GM18951 (cell line): ENCODE data around the gene SKI.

ENCODE experiments used
- POLR2A ChIP-seq: IDR thresholded peaks from 4 replicates; pipeline ENCODE4 v1.6.1; 2011; ENCODE audit warnings: mild to moderate bottlenecking; ENCODE audit not compliant: insufficient read length, insufficient read depth; ENCODE audit errors: extremely low read depth
- in situ Hi-C: fragments of 300-500 bp; cut with MboI; formaldehyde crosslinking; loops from one replicate; pipeline ENCODE4 v1.12.0; 2022; ENCODE audit warnings: low sequenced_read_pairs, mixed read lengths, inconsistent platforms; ENCODE audit not compliant: unreplicated experiment

The SKI gene

DNA sequence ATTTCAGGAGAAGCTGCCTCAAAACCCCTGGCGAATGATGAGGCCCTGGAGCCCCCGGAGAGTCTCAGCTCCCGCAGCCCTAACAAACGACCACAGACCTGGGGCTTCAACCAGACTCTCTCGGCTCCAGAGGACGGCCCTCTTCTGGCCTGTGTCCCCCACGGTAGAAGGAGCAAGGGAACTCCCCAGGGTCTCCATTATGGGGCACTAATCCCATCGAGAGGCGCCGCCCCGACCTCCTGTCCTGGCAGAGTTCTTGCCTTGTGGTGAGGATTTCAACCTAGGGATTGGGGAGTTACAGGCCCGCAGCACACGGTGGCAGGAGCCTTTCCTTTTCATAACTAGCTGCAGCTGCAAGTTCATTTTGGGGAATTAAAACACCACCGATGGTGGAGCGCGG, 39.8 kb upstream of the SKI start:
- in situ Hi-C loops, result loop anchor here (5.0 to 25.0 kb wide), 3 partner anchors 209 to 599 kb away; partner anchors contain the start of gene TNFRSF14
- no peak for TF ChIP-seq POLR2A

DNA sequence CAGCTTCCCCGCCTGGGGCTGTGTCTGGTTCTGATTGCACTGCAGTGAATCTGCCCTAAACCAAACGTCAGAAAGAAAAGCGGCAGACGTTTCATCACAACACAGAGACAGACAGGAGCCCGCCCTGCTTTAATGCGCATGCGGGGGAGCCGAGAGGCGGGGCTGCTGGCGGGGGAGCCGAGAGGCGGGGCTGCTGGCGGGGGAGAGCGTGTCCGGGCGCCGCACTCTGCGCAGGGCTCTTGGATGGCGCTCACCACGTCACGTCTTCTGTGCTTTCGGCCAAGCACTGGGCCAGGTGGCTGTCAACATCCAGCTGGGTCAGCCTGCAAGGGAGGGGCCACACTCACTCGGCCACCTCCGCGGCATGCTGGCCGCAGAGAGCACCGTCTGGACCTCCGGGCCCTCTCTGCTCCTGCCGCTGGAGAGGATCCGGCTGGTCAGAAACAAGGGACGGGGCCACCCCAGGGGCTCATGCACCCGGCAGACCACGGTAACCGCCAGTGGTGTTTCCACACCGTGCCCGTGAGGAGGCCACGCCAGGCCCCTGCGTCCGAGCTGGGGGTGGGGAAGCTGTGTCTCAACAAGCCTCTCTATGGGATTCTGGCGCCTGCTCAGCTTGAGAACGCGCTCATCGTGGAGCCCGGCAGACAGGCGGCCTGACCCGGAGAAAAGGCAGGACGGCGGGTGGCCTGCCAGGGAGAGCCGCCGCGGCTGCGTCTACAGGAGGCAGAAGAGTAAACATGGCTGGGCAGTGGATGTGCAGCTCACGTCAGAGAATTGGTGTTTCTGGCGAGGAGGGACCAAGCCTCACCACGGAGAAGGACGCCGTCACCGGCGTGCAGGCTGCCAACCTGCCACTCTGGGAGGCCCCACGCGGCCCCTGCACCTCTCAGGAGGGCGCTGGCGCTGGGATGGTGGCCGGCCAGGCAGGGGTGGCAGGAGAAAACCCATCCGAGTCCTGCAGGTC, 38.4 kb upstream of the SKI start:
- TF ChIP-seq POLR2A, result peak; percentile 31
- in situ Hi-C loops, result loop anchor here (5.0 to 25.0 kb wide), 3 partner anchors 208 to 598 kb away; partner anchors contain the start of gene TNFRSF14

DNA sequence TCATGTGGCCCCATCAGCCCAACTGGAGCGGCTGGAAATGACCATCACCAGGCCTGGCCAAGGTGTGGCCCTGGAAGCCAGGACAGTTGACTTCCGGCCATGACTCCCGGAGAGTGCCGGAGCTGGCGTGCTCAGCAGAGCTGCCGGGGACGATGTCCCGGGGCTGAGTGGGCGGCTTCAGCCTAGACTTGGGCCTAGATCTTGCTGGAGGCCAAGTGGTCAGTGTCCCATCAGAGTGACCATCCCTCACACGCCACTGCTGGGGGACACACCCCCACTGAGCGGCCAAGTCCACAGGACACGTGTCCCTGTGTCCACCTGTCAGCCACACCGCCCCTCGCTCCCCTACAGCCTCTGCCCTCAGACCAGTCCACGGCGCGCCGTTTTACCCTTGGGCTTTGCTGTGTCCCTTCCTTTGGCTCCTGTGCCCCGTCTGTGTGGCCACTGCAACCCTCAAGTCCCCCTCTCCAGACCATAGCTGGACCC, 37.6 kb upstream of the SKI start:
- no peak for TF ChIP-seq POLR2A
- in situ Hi-C loops, result loop anchor here (25.0 kb wide), 2 partner anchors 372 to 597 kb away; partner anchors contain the start of gene TNFRSF14

DNA sequence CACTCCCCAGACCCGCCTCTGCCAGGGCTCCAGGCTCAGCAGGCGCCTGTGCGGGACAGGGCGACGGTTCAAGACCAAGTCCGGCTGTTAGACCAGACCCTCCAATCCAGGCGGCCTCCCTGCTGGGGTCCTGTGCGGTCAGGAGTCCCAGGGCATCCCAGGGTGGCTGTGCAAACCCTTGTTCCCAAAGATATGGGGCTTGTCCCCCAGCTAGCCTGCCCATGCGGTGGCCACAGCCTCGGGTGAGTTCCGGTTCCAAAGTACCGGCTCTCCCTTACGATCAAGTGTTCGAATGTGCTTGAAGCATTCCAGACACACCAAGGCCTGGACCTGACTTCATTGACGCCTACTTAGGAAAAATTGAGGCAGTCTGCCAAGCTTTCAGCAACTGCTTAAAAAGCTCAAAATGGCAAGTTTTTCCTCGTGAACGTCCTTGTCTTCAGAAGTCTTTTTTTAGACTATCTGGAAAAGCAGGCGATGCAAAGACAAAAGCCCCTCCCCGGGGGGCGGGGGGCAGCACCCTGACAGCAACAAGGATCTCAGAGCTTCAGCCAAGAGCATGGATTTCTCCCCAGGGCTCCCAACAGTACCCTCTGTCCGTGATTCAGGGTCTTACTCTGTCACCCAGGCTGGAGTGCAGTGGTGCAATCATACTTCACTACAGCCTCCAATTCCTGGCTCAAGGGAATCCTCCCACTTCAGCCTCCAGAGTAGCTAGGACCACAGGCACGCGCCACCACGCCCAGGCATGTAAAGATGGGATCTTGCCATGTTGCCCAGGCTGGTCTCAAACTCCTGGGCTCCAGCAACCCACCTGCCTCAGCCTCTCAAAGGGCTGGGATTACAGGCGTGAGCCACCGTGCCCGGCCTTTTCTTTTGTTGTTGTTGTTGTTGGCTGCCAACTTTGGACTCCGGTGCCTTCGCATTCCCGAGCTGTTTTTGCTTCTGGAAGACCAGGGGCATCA, 35.8 kb upstream of the SKI start:
- in situ Hi-C loops, result loop anchor here (25.0 kb wide), 2 partner anchors 370 to 595 kb away; partner anchors contain the start of gene TNFRSF14
- no peak for TF ChIP-seq POLR2A

DNA sequence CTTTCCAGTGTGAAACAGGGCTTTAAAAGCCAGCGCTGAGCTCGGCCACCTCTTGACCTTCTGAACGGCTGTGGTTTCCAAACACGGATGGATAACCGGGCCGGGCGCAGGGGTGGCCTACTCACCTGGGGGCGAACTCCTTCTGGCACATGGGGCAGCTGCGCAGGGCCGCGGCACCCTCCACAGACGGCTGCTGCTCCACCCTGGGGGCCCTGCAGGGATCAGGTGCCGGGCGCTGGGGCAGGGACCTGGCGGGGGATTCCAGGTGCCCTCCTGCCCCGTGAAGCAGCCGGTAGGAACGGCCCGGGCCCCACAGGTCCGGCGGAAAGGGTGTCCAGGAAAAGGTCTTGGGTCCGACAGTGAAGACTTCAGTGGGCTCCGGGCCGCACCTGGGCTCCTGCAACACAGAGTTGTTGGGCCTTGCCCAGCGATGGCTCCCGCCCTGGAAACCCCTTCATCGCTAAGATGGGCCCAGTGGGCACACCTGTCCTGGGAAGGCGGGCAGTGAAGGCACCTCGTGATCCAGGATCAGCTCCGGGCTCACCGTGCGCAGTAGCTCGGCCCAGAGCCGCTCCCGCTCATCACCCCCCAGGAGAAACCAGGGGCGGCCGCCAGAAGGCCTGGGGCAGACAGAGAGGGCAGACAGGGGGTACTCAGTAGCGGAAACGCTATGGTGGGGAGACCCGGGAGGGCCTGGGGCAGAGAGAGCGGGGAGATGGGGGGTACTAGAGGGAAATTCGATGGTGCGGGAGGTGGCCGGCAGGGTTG, 34.4 kb upstream of the SKI start:
- TF ChIP-seq POLR2A, result no peak
- in situ Hi-C loops, result loop anchor here (25.0 kb wide), 2 partner anchors 369 to 594 kb away; partner anchors contain the start of gene TNFRSF14

DNA sequence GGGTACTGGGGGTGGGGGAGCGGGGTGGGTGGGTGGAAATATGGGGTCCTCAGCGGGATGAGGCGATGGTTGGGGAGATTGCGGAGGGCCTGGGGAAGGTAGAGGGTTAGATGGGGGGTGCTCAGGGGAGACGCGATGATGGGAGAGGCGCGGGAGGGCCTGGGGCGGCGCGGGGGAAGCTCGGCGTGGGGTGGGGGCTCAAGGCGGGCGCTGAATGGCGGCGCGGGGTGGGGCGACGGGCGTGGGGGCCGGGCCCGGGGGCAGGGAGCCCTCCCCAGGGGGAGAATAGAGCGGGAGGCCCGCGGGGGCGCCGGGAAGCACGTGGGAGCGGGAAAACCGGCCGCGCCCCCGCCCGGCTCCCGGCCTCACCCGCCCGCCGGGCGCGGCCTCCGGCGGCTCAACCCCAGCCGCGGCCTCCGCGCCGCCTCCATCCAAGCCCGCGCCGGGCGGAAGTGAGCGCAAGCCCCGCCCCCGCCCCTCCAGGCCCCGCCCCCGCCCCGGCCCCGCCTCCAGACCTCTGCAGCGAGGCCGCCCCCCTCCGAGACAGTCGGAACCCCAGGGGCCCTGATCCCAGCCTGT, 33.7 kb upstream of the SKI start, which contains the start of gene FAAP20:
TSS of gene FAAP20 (minus strand) at position 454 of the 579 bp plus-strand sequence. CDS start at position 431, 23 bp downstream.
- TF ChIP-seq POLR2A, result peak; percentile 78
- in situ Hi-C loops, result loop anchor here (25.0 kb wide), 2 partner anchors 368 to 593 kb away; partner anchors contain the start of gene TNFRSF14

DNA sequence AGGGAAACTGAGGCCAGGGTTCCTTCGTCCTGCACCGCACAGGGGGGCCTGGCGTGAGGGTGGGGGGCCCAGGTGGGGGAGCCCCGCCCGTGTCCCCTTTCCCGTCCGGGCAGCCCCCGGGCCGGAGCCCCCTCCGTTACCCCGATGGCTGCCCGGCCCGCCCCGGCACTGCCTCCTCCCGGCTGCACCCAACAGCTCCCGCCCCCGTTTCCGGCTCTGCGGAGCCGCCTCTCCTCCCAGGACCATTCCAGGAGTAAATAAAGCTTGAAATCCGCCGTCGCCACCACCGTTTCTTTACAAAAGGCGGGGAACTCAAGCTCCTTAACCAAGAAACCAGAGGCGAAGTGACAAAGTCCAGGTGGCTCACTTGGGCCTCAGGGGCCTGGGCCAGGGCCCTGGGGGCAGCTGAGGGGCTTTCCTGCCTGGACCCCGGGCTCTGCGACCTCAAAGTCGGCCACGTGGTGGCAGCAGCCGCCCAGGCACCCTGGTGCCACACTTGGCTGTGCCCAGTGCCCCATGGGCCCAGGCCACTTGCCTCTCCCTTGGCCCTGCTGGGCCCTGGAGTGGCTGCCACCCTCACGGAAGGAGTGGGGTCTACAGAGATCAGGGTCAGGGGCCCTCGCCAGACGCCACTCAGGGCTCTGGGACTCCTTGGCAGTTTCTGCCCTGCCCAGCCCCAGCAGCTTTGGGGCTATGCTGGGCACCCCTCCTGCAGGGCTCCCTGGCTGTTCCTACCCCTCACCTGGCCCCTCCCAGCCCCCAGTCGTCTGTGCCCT, 33.0 kb upstream of the SKI start:
- in situ Hi-C loops, result loop anchor here (25.0 kb wide), 2 partner anchors 367 to 592 kb away; partner anchors contain the start of gene TNFRSF14
- peak; percentile 48 for TF ChIP-seq POLR2A

DNA sequence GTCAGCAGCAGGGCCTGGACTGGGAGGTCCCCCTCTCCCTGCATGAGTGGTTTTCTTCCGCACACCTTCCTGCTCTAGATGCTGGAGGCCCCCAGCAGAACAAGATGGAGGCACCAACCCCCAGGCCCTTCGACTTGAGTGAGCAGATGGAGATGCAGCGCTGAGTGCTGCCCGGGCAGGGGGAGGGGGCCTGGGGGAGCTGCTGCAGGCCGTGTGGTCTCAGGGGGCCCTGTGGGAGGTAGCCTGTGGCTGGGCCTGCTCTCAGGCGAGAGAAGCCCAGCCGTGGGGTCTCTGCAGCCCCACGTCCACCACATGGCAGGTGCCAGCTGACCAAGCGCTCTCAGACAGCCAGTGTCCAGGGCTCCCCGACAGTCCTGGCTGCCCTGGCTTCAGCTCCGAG, 32.3 kb upstream of the SKI start:
- TF ChIP-seq POLR2A, result no peak
- in situ Hi-C loops, result loop anchor here (25.0 kb wide), 2 partner anchors 367 to 592 kb away; partner anchors contain the start of gene TNFRSF14

DNA sequence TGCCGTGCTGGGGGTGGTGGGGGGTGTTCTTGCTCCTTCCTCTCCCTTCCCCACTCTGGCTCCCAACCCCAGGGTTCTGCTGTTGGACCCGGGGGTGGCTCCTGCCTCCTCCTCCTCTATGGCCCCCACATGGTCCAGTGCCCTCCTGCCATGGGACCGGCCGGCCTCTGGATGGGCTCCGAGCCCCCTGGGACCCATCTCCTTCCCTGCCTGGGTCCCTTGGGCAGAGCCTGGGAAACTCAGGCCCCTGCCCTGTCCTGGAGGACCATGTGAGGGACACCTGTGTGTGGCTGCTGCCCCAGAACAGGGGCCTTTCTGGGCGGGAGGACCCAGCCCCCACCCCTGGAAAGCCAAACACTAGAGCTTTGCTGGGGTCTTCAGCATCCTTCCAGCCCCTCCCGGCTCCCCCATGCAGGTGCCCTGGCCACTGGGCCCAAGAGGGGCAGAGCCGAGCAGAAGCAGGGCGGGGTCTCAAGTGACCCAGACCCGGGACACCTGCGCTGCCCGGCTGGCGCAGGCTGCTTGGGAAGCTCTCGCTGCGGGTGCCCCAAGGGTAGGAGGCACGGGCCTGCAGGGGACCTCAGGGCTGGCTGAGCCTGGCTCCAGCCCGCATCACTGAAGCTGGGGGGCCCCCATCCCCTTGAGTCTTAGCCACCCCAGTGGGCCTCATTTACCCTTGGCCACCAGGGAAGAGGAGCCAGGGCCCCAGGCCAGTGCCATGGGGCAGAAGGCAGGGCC, 31.0 kb upstream of the SKI start:
- TF ChIP-seq POLR2A, result no peak
- in situ Hi-C loops, result loop anchor here (25.0 kb wide), 2 partner anchors 365 to 590 kb away; partner anchors contain the start of gene TNFRSF14

DNA sequence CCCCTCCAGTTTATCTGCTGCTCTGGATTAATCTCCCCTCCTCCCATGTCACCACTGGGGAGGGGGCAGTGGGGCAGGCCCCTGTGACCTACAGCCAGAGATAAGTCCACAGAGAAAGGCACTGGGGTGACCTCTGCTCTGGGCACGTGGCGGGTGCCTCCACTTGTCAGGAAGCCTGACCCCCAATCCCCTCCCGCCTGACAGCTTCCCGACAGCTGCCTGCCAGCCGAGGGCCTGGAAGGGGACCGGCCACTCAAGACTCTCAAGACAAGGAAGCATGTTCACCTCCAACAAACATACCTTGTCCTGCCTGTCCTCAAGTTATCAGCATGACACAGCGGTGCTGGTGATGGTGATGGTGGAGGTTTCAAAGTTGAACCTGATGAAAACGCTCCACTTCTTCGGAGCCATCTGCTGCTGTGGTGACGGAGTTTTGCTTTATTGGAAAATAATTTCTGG, 30.4 kb upstream of the SKI start:
- in situ Hi-C loops, result loop anchor here (25.0 kb wide), 2 partner anchors 365 to 590 kb away; partner anchors contain the start of gene TNFRSF14
- TF ChIP-seq POLR2A, result no peak
